Kidney (tissue), 22 donors: ENCODE measurements around the gene SPTY2D1. TPM values are rescaled to one million over a fixed set of nuclear protein-coding genes. Genes with fewer than 3 reads are reported as not detected.
A peak's percentile ranks its signal among the peaks of the same experiment; 100 is the strongest.
"Not testable (repeated sequence)": the region's sequence is repeated elsewhere in the genome, so short reads cannot be mapped to it uniquely, and the experiment has no call there.

Experiments
- DNase-seq, 5 donors: peaks; one replicate each; pipeline ENCODE4 v3.0.0-alpha.2; 2013 to 2020
- FAIRE-seq: peaks from 2 replicates; lab custom pipeline; 2012; peaks lifted over from hg19 to GRCh38; lab: Jason Lieb, UNC
- H3K27ac ChIP-seq, 2 donors: one replicate each; pipeline ENCODE4 v1.7.0; 2013; ENCODE audit warnings: low read depth in 2 of 2, low read length in 2 of 2, inconsistent platforms in 1 of 2
- H3K27me3 ChIP-seq: one replicate; pipeline ENCODE4 v1.7.1; 2013; ENCODE audit warnings: low read length, inconsistent platforms; ENCODE audit not compliant: control insufficient read depth, insufficient read depth
- H3K36me3 ChIP-seq, 3 donors: one replicate each; pipeline versions ENCODE4 v1.7.0 to v1.7.1; 2013; ENCODE audit warnings: low read length in 3 of 3, control low read depth in 1 of 3, inconsistent platforms in 1 of 3; ENCODE audit not compliant: insufficient read depth in 3 of 3, control insufficient read depth in 2 of 3
- H3K4me1 ChIP-seq, 3 donors: one replicate each; pipeline versions ENCODE4 v1.7.0 to v1.7.1; 2013; ENCODE audit warnings: low read length in 3 of 3, inconsistent platforms in 1 of 3, low read depth in 1 of 3; ENCODE audit not compliant: control insufficient read depth in 2 of 3, insufficient read depth in 2 of 3
- H3K4me3 ChIP-seq, 3 donors: one replicate each; pipeline versions ENCODE4 v1.7.0 to v1.8.1; 2013; ENCODE audit warnings: low read length in 3 of 3, control low read depth in 1 of 3, inconsistent platforms in 1 of 3
- H3K9ac ChIP-seq, 3 donors: one replicate each; pipeline versions ENCODE4 v1.7.0 to v1.7.1; 2013; ENCODE audit warnings: low read length in 3 of 3, control low read depth in 1 of 3, inconsistent platforms in 1 of 3
- H3K9me3 ChIP-seq, 3 donors: one replicate each; pipeline versions ENCODE4 v1.7.0 to v1.7.1; 2013; ENCODE audit warnings: low read length in 3 of 3, control low read depth in 1 of 3, inconsistent platforms in 1 of 3; ENCODE audit not compliant: control insufficient read depth in 2 of 3, insufficient read depth in 1 of 3
- intact Hi-C: fragments of 100-400 bp; cut with DNase I; formaldehyde crosslinking; loops from one replicate; pipeline ENCODE4 v1.11.1; 2022
- long read RNA-seq, 10 donors: library from polyadenylated mRNA in 1 of 10; unstranded in 1 of 10; transcript quantifications; one replicate each; pipeline ENCODE4 v2.0.0 and lab custom pipeline, GENCODE V29; 2021 to 2026
- polyA plus RNA-seq: library from polyadenylated mRNA; stranded (reverse); fragments of 350-450 nt; fragmentation: Illumina TruSeq; extraction: RNeasy Lipid Tissue Mini Kit (QIAGEN cat#74804); gene quantifications from one replicate; pipeline ENCODE4 v1.2.3, GENCODE V29; 2014; ENCODE audit warnings: low read depth, low replicate concordance; ENCODE audit not compliant: insufficient read depth
- total RNA-seq: library from RNA; stranded (reverse); fragmentation: NEBNext Ultra II Directional; extraction: Animal tissue kit (Norgen Biotek cat#: 25700); gene quantifications from one replicate; pipeline ENCODE4 v1.2.1, GENCODE V29; 2021
- TF ChIP-seq, protein P1 (sequence below): IDR thresholded peaks from 3 replicates; pipeline ENCODE4 v1.5.1; 2012; ENCODE audit warnings: mild to moderate bottlenecking, moderate library complexity, borderline replicate concordance; ENCODE audit not compliant: insufficient read depth; ENCODE audit errors: extremely low read depth
- donor health status: control.
- donor health status: control.
- donor health status: control.
- donor health status: control.
- donor health status: control.
- donor health status: DM: yes; HTN: yes; CAD: no.
- donor health status: Normal renal cell carcinoma (clear cell type).

SPTY2D1 gene, protein sequence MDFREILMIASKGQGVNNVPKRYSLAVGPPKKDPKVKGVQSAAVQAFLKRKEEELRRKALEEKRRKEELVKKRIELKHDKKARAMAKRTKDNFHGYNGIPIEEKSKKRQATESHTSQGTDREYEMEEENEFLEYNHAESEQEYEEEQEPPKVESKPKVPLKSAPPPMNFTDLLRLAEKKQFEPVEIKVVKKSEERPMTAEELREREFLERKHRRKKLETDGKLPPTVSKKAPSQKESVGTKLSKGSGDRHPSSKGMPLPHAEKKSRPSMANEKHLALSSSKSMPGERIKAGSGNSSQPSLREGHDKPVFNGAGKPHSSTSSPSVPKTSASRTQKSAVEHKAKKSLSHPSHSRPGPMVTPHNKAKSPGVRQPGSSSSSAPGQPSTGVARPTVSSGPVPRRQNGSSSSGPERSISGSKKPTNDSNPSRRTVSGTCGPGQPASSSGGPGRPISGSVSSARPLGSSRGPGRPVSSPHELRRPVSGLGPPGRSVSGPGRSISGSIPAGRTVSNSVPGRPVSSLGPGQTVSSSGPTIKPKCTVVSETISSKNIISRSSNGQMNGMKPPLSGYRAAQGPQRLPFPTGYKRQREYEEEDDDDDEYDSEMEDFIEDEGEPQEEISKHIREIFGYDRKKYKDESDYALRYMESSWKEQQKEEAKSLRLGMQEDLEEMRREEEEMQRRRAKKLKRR
- total RNA-seq: 21.9 TPM
- 4.8 TPM for polyA plus RNA-seq
- long read RNA-seq, donor 1, full-length matches to known transcripts: 2 of 8 reads
- long read RNA-seq, donor 1, partial matches to known transcripts: 6 of 8 reads
- long read RNA-seq, donor 1, other reads (novel, unspliced or antisense): 0 of 8 reads
- long read RNA-seq, donor 2, full-length matches to known transcripts: 4 of 4 reads
- long read RNA-seq, donor 2, partial matches to known transcripts: 0 of 4 reads
- long read RNA-seq, donor 2, other reads (novel, unspliced or antisense): 0 of 4 reads
- long read RNA-seq, donor 3, full-length matches to known transcripts: 3 of 3 reads
- long read RNA-seq, donor 3, partial matches to known transcripts: 0 of 3 reads
- long read RNA-seq, donor 3, other reads (novel, unspliced or antisense): 0 of 3 reads
- long read RNA-seq, donor 4, full-length matches to known transcripts: 6 of 6 reads
- long read RNA-seq, donor 4, partial matches to known transcripts: 0 of 6 reads
- long read RNA-seq, donor 4, other reads (novel, unspliced or antisense): 0 of 6 reads
- long read RNA-seq, donor 5: 0 reads
- long read RNA-seq, donor 6, full-length matches to known transcripts: 1 of 1 reads
- long read RNA-seq, donor 6, partial matches to known transcripts: 0 of 1 reads
- long read RNA-seq, donor 6, other reads (novel, unspliced or antisense): 0 of 1 reads
- long read RNA-seq, donor 7, full-length matches to known transcripts: 6 of 16 reads
- long read RNA-seq, donor 7, partial matches to known transcripts: 3 of 16 reads
- long read RNA-seq, donor 7, other reads (novel, unspliced or antisense): 7 of 16 reads
- long read RNA-seq, donor 8, full-length matches to known transcripts: 2 of 2 reads
- long read RNA-seq, donor 8, partial matches to known transcripts: 0 of 2 reads
- long read RNA-seq, donor 8, other reads (novel, unspliced or antisense): 0 of 2 reads
- long read RNA-seq, donor 9, partial matches to known transcripts: 0 of 1 reads
- long read RNA-seq, donor 9, other reads (novel, unspliced or antisense): 0 of 1 reads
- long read RNA-seq, donor 10, full-length matches to known transcripts: 2 of 2 reads
- long read RNA-seq, donor 10, partial matches to known transcripts: 0 of 2 reads
- long read RNA-seq, donor 10, other reads (novel, unspliced or antisense): 0 of 2 reads

DNA sequence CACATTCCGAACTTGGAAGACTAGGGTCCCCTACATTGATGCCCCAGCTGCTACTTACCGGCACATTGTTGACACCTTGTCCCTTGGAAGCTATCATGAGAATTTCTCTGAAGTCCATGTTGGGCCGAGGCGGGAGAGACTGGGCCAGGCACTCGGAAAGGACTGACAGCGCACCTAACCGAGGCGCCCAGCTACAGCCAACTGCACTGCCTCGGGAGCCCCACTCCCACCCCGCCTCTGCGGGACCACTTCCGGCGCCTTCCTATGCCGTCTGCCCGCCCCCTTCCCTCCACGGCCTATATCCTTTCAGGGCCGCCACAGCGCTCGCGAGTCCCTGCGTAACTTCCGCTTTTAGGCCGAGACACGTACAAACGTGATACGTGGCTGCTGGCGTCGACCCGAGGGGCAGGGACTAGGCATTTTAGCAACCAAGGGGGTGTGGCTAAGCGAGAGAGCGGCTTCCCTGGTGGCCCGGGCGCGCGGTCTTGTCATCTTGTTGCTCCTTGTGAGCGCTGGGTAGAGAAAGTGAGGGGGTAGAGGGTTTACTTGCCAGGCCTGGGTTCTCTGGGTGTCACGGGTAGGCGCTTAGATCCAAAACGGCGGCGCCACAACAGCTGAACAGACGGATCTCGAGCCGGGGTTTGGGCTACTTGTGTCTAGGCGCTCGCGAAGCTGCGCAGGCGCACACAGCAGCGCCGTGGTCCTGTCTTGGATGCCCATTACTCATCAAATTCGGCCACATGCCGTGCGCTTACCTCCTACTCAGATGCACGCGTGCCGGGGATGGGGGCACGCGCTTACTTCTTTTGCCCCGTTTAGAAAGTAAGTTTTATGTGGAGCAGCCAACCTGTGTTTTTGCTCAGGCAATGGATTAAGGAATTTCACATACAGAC, at the start of gene SPTY2D1:
Gene SPTY2D1, minus strand, starts transcription at position 203 of the 893 bp plus-strand sequence. Its CDS starts 85 bp downstream, at position 118.
- Histone ChIP-seq H3K4me1 (peaks cover 0 to 9% (median 7%) of the 10 kb centered on the region in 3 donors), H3K27ac (peak within 1 kb of the TSS; percentile 88 to 91), H3K9ac (peak within 1 kb of the TSS; percentile 72 to 99 (median 97)), H3K27me3 (no peaks in the 10 kb centered on the region), H3K9me3 (no peaks in the 10 kb centered on the region), H3K4me3 (peak within 1 kb of the TSS; percentile 95 to 99 (median 96)), H3K36me3 (no peaks in the 10 kb centered on the region)
- intact Hi-C loops: no loop called here
- TF ChIP-seq, protein P1, sequence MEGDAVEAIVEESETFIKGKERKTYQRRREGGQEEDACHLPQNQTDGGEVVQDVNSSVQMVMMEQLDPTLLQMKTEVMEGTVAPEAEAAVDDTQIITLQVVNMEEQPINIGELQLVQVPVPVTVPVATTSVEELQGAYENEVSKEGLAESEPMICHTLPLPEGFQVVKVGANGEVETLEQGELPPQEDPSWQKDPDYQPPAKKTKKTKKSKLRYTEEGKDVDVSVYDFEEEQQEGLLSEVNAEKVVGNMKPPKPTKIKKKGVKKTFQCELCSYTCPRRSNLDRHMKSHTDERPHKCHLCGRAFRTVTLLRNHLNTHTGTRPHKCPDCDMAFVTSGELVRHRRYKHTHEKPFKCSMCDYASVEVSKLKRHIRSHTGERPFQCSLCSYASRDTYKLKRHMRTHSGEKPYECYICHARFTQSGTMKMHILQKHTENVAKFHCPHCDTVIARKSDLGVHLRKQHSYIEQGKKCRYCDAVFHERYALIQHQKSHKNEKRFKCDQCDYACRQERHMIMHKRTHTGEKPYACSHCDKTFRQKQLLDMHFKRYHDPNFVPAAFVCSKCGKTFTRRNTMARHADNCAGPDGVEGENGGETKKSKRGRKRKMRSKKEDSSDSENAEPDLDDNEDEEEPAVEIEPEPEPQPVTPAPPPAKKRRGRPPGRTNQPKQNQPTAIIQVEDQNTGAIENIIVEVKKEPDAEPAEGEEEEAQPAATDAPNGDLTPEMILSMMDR: no peak
- peak; percentile 99 to 100 (median 99) for DNase-seq
- peak; percentile 74 for FAIRE-seq

DNA sequence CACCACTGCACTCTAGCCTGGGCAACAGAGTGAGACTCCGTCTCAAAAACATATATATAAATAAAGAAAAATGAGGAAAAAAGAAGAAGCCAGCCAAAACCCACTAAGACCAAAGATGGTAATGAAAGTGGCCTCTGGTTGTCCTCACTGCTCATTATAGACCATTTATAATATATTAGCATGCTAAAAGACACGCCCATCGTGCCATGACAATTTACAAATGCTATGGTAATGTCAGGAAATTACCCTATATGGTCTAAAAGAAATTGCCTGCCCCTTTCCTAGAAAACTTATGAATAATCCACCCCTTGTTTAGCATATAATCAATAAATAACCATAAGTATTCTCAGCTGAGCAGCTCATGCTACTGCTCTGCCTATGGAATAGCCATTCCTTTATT, 48.3 kb upstream of the SPTY2D1 start:
- Histone ChIP-seq H3K27me3 (no peaks in the 10 kb centered on the region), H3K4me1 (no peaks in the 10 kb centered on the region), H3K9me3 (no peaks in the 10 kb centered on the region), H3K36me3 (no peaks in the 10 kb centered on the region), H3K9ac (no peak overlapping the region), H3K4me3 (no peak overlapping the region), H3K27ac (no peak overlapping the region)
- FAIRE-seq (no peak), DNase-seq (no peak)
- intact Hi-C loops: no loop called here
- TF ChIP-seq, protein P1: no peak

DNA sequence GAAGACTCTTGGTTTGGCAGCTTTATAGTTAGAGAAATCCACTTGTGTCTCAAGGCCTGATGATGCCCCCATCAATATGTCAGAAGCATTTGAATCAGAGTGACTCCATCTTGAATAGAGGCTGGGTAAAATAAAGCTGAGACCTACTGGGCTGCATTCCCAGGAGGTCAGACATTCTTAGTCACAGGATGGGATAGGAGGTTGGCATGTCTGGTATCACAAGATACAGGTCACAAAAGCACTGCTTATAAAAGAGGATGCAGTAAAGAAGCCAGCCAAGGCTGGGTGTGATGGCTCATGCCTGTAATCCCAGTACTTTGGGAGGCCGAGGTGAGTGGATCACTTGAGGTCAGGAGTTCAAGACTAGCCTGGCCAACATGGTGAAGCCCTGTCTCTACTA, 47.8 kb upstream of the SPTY2D1 start:
- intact Hi-C loops, H3K9ac ChIP-seq, DNase-seq, H3K27ac ChIP-seq, H3K27me3 ChIP-seq, H3K4me3 ChIP-seq, FAIRE-seq, H3K9me3 ChIP-seq, H3K4me1 ChIP-seq, H3K36me3 ChIP-seq: not testable (repeated sequence)
